HL-60/S4 treated with retinoic acid at 250 ng/mL for 4 days and 3 days (cell line): ENCODE data around the gene NMRK1.

Source experiments
- in situ Hi-C: fragments of 300-500 bp; cut with MboI; formaldehyde crosslinking; loops from 2 replicates; pipeline ENCODE4 v1.7.0; 2022; ENCODE audit warnings: low sequenced_read_pairs

The NMRK1 gene

GRCh38 chr9:75063556-75064305 lies 24.2 kb downstream of the NMRK1 start:
- in situ Hi-C loops = no loop called here

- in situ Hi-C loops = no loop called here
Observed at GRCh38 chr9:75061169-75061568, 26.8 kb downstream of the NMRK1 start.

GRCh38 chr9:75054368-75055001 lies 33.5 kb downstream of the NMRK1 start:
- in situ Hi-C loops = no loop called here

GRCh38 chr9:75053869-75054268 lies 34.1 kb downstream of the NMRK1 start:
- in situ Hi-C loops = no loop called here

GRCh38 chr9:75051285-75051684 lies 36.7 kb downstream of the NMRK1 start:
- in situ Hi-C loops = no loop called here

- in situ Hi-C loops = no loop called here
Observed at GRCh38 chr9:75047506-75047905, 40.4 kb downstream of the NMRK1 start.

GRCh38 chr9:75046725-75047345 lies 41.1 kb downstream of the NMRK1 start:
- in situ Hi-C loops = no loop called here

GRCh38 chr9:75041041-75041440 lies 46.9 kb downstream of the NMRK1 start:
- in situ Hi-C loops = no loop called here

- in situ Hi-C loops = no loop called here
Observed at GRCh38 chr9:75039801-75040200, 48.2 kb downstream of the NMRK1 start.

- in situ Hi-C loops = no loop called here
Observed at GRCh38 chr9:75039009-75039408, 48.9 kb downstream of the NMRK1 start.

- in situ Hi-C loops = no loop called here
Observed at GRCh38 chr9:75036793-75037192, 51.2 kb downstream of the NMRK1 start.

- in situ Hi-C loops = no loop called here
Observed at GRCh38 chr9:75033791-75034473, 54.0 kb downstream of the NMRK1 start.

GRCh38 chr9:75027187-75028107 lies 60.5 kb downstream of the NMRK1 start:
- in situ Hi-C loops = no loop called here

- in situ Hi-C loops = no loop called here
Observed at GRCh38 chr9:75023846-75024245, 64.1 kb downstream of the NMRK1 start.

- in situ Hi-C loops = no loop called here
Observed at GRCh38 chr9:75019654-75020053, 68.3 kb downstream of the NMRK1 start.

- in situ Hi-C loops = no loop called here
Observed at GRCh38 chr9:75019022-75019421, 68.9 kb downstream of the NMRK1 start.

- in situ Hi-C loops = no loop called here
Observed at GRCh38 chr9:75017378-75017777, 70.6 kb downstream of the NMRK1 start.

GRCh38 chr9:75013735-75014134 lies 74.2 kb downstream of the NMRK1 start:
- in situ Hi-C loops = no loop called here
